SK-N-SH (cell line): Measurements from ENCODE around the gene IFITM5. TPM values are rescaled to one million over a fixed set of nuclear protein-coding genes. Genes with fewer than 3 reads are reported as not detected.
A peak's percentile ranks its signal among the peaks of the same experiment; 100 is the strongest.
"Not testable (repeated sequence)": the region's sequence is repeated elsewhere in the genome, so short reads cannot be mapped to it uniquely, and the experiment has no call there.

Source experiments
- CTCF ChIA-PET: fragments of 300-600, 350-600 bp; formaldehyde crosslinking; extraction: SDS; loops from one replicate; lab custom pipeline; 2021; lab: Yijun Ruan, JAX
- POLR2A ChIA-PET: fragments of 350-600 bp; sonication (Branson Sonifier 250); formaldehyde crosslinking; extraction: SDS; loops from one replicate; lab custom pipeline; 2020; ENCODE audit warnings: antibody characterized with exemption, inconsistent platforms; lab: Yijun Ruan, JAX
- DNase-seq: peaks from one replicate; pipeline ENCODE4 v3.0.0; 2012
- H2AFZ ChIP-seq: fragments of 200-600 bp; sonication (generic); 2 replicates; pipeline ENCODE4 v1.8.1; 2016; ENCODE audit warnings: antibody characterized with exemption, mild to moderate bottlenecking, low read depth
- H3F3A ChIP-seq: fragments of 200-600 bp; sonication (generic); replicated peaks from 2 replicates; pipeline ENCODE3; 2016; ENCODE audit warnings: antibody characterized with exemption, mild to moderate bottlenecking; ENCODE audit not compliant: insufficient read depth
- H3K27ac ChIP-seq, 2 experiments: fragments of 200-500 bp in 1 of 2; fragments of 200-600 bp in 1 of 2; sonication (Bioruptor generic) in 1 of 2; sonication (generic), shearing (Covaris generic) in 1 of 2; 2 replicates each; pipeline versions ENCODE4 v1.5.1 to v1.6.1; 2014 to 2016; ENCODE audit warnings: low read depth in 2 of 2, inconsistent platforms in 1 of 2, low read length in 1 of 2, mild to moderate bottlenecking in 1 of 2, mixed read lengths in 1 of 2
- H3K27me3 ChIP-seq: fragments of 200-600 bp; sonication (generic), shearing (Covaris generic); 2 replicates; pipeline ENCODE4 v1.6.1; 2016; ENCODE audit warnings: mixed run types; ENCODE audit not compliant: insufficient read depth
- H3K36me3 ChIP-seq, 2 experiments: fragments of 200-500 bp in 1 of 2; fragments of 200-600 bp in 1 of 2; sonication (Bioruptor generic) in 1 of 2; sonication (generic) in 1 of 2; replicated peaks in 1 of 2; 2 replicates each; pipeline versions ENCODE3 to v1.5.1; 2014 to 2016; ENCODE audit warnings: low read length in 1 of 2, mild to moderate bottlenecking in 1 of 2; ENCODE audit not compliant: insufficient read depth in 2 of 2, control insufficient read depth in 1 of 2
- H3K4me1 ChIP-seq, 2 experiments: fragments of 200-500 bp in 1 of 2; fragments of 200-600 bp in 1 of 2; sonication (Bioruptor generic) in 1 of 2; sonication (generic), shearing (Covaris generic) in 1 of 2; 2 replicates each; pipeline versions ENCODE4 v1.5.1 to v1.6.1; 2014 to 2016; ENCODE audit warnings: low read depth in 1 of 2, low read length in 1 of 2, mixed run types in 1 of 2; ENCODE audit not compliant: insufficient read depth in 2 of 2, control insufficient read depth in 1 of 2
- H3K4me2 ChIP-seq: fragments of 200-600 bp; sonication (generic), shearing (Covaris generic); 2 replicates; pipeline ENCODE4 v1.6.1; 2017; ENCODE audit warnings: mixed run types
- H3K4me3 ChIP-seq, 2 experiments: fragments of 200-500 bp in 1 of 2; fragments of 200-600 bp in 1 of 2; sonication (Bioruptor generic) in 1 of 2; sonication (generic), shearing (Covaris generic) in 1 of 2; 2 replicates each; pipeline versions ENCODE4 v1.5.1 to v1.8.1; 2014 to 2016; ENCODE audit warnings: low read depth in 2 of 2, inconsistent platforms in 1 of 2, low read length in 1 of 2, mild to moderate bottlenecking in 1 of 2, mixed read lengths in 1 of 2, moderate library complexity in 1 of 2
- H3K79me2 ChIP-seq: fragments of 200-600 bp; sonication (generic); 2 replicates; pipeline ENCODE4 v1.8.1; 2017; ENCODE audit warnings: mild to moderate bottlenecking; ENCODE audit not compliant: insufficient read depth
- H3K9ac ChIP-seq: fragments of 200-600 bp; sonication (generic); 2 replicates; pipeline ENCODE4 v1.6.1; 2017; ENCODE audit warnings: mixed run types
- H3K9me2 ChIP-seq: fragments of 200-600 bp; sonication (generic); 2 replicates; pipeline ENCODE4 v1.6.1; 2017; ENCODE audit warnings: mixed run types
- H3K9me3 ChIP-seq: fragments of 200-600 bp; sonication (generic); 2 replicates; pipeline ENCODE4 v1.6.1; 2017; ENCODE audit warnings: mixed run types, mild to moderate bottlenecking, moderate library complexity
- H4K20me1 ChIP-seq: fragments of 200-600 bp; sonication (generic); 2 replicates; pipeline ENCODE4 v1.6.1; 2017; ENCODE audit warnings: mild to moderate bottlenecking, mixed run types; ENCODE audit not compliant: insufficient read depth
- CTCF ChIP-seq: fragments of 200-600 bp; sonication (generic); IDR thresholded peaks from 2 replicates; pipeline ENCODE4 v1.6.1; 2017; ENCODE audit warnings: antibody characterized with exemption, mild to moderate bottlenecking, moderate library complexity
- FOSL2 ChIP-seq: IDR thresholded peaks from 2 replicates; pipeline ENCODE4 v1.4.0; 2012; ENCODE audit warnings: low read depth, mild to moderate bottlenecking, moderate library complexity, borderline replicate concordance
- GABPA ChIP-seq: IDR thresholded peaks from 2 replicates; pipeline ENCODE4 v1.4.0; 2012; ENCODE audit warnings: low read depth, mild to moderate bottlenecking
- GATA2 ChIP-seq: sonication (generic); formaldehyde crosslinking; IDR thresholded peaks from 2 replicates; pipeline ENCODE4 v1.5.0; 2020; ENCODE audit warnings: mild to moderate bottlenecking, missing genetic modification reagents
- IRF3 ChIP-seq: fragments of 150-350 bp; IDR thresholded peaks from 2 replicates; pipeline ENCODE4 v1.6.1; 2016; ENCODE audit warnings: mild to moderate bottlenecking, low read depth, low read length
- JUND ChIP-seq: IDR thresholded peaks from 2 replicates; pipeline ENCODE4 v1.4.0; 2012
- MXI1 ChIP-seq: IDR thresholded peaks from 2 replicates; pipeline ENCODE4 v1.6.1; 2012; ENCODE audit warnings: mild to moderate bottlenecking, low read depth, low read length, improper control_type of control experiment
- RCOR1 ChIP-seq: fragments of 150-350 bp; IDR thresholded peaks from 2 replicates; pipeline ENCODE4 v1.6.1; 2017; ENCODE audit warnings: antibody characterized with exemption, low read length
- RXRA ChIP-seq: IDR thresholded peaks from 2 replicates; pipeline ENCODE4 v1.4.0; 2012; ENCODE audit warnings: low read depth, mild to moderate bottlenecking, borderline replicate concordance
- SIN3A ChIP-seq: IDR thresholded peaks from 2 replicates; pipeline ENCODE4 v1.6.1; 2012; ENCODE audit warnings: low read depth, mild to moderate bottlenecking, low read length, moderate library complexity, borderline replicate concordance
- SMC3 ChIP-seq: IDR thresholded peaks from 2 replicates; pipeline ENCODE4 v1.6.1; 2012; ENCODE audit warnings: low read depth, low read length, improper control_type of control experiment
- TCF12 ChIP-seq: IDR thresholded peaks from 2 replicates; pipeline ENCODE4 v1.4.0; 2012
- TEAD4 ChIP-seq: IDR thresholded peaks from 2 replicates; pipeline ENCODE4 v1.4.0; 2012; ENCODE audit warnings: mild to moderate bottlenecking, borderline replicate concordance; ENCODE audit not compliant: insufficient read depth
- USF1 ChIP-seq: IDR thresholded peaks from 2 replicates; pipeline ENCODE4 v1.4.0; 2012; ENCODE audit warnings: low read depth, borderline replicate concordance
- WGBS: methylation state at CpG from one replicate; pipeline ENCODE4 v1.1.6; 2017; ENCODE audit warnings: low lambda C conversion rate; 5-methylcytosine and 5-hydroxymethylcytosine counted together
- polyA plus RNA-seq, 3 experiments: library from polyadenylated mRNA; depleted of rRNA; stranded (reverse); fragments of >200 nt; gene quantifications; 2 replicates each; pipeline ENCODE4 v1.2.3, GENCODE V29; 2012

The IFITM5 gene
- polyA plus RNA-seq, 1 of the 3 experiments (the other 2 are of a cell fraction), result not detected

GRCh38 chr11:269146-269890, 30.0 kb downstream of the IFITM5 start:
- H3K4me3 ChIP-seq, result no peak overlapping the region
- no peaks in the 10 kb centered on the region for H3K9me2 ChIP-seq
- ChIA-PET CTCF (interaction anchor here (0.6 to 2.4 kb wide), 4 partner anchors 18 to 61 kb away, joined by 3 to 19 read pairs (median 4); no protein-coding TSS in a partner anchor), POLR2A (interaction anchor here (1.2 kb wide), 1 partner anchor 62 kb away, joined by 3 read pairs; the partner anchor contains the start of genes BET1L and RIC8A)
- peak overlapping the region; percentile 11 for H3K4me2 ChIP-seq
- TF ChIP-seq USF1, result peak; percentile 64; the same call in 1 of the 2 replicates
- TF ChIP-seq FOSL2, result no peak
- H3K36me3 ChIP-seq, result no peaks in the 10 kb centered on the region
- WGBS, result 58% methylated on average over 21 of the region's 21 CpGs
- no peak overlapping the region for H2AFZ ChIP-seq
- no peaks in the 10 kb centered on the region for H3K9me3 ChIP-seq
- peaks cover 12% of the 10 kb centered on the region for H3F3A ChIP-seq
- peaks cover 9% of the 10 kb centered on the region; the same call in 1 of the 2 replicates for H3K27me3 ChIP-seq
- H3K9ac ChIP-seq, result no peak overlapping the region
- no peaks in the 10 kb centered on the region for H3K79me2 ChIP-seq
- peaks cover 0 to 6% of the 10 kb centered on the region in 2 experiments; a peak in 1 of 4 replicates for H3K4me1 ChIP-seq
- no peaks in the 10 kb centered on the region for H4K20me1 ChIP-seq
- DNase-seq, result no peak
- no peak overlapping the region for H3K27ac ChIP-seq

- not testable (repeated sequence) for H3K9ac ChIP-seq, H3K4me3 ChIP-seq, H3K79me2 ChIP-seq
- H2AFZ ChIP-seq, result 0 out of 2 replicates have a peak overlapping the region, but pooled peaks have one; percentile 38
- CTCF ChIA-PET, result interaction anchor here (0.6 to 2.4 kb wide), 4 partner anchors 17 to 61 kb away, joined by 3 to 19 read pairs (median 4); no protein-coding TSS in a partner anchor
- peak; percentile 21; the same call in 1 of the 2 replicates for TF ChIP-seq CTCF
- TF ChIP-seq, all 33 proteins: peak for 1; not testable (repeated sequence) for 32
- H3K9me2 ChIP-seq, H3K36me3 ChIP-seq, H3K27me3 ChIP-seq, H3K4me1 ChIP-seq, H3K9me3 ChIP-seq, H4K20me1 ChIP-seq, H3K27ac ChIP-seq: not testable (repeated sequence)
- 20% methylated on average over 15 of the region's 16 CpGs for WGBS
- Histone ChIP-seq H3F3A (peaks cover 12% of the 10 kb centered on the region), H3K4me2 (peak overlapping the region; percentile 11)
- POLR2A ChIA-PET, result interaction anchor here (1.2 kb wide), 1 partner anchor 61 kb away, joined by 3 read pairs; the partner anchor contains the start of genes BET1L and RIC8A
- peak; percentile 67 for DNase-seq
Measured at GRCh38 chr11:268716-269145, 30.6 kb downstream of the IFITM5 start.

GRCh38 chr11:267491-267994, 31.8 kb downstream of the IFITM5 start:
- no peaks in the 10 kb centered on the region for H3K9me3 ChIP-seq
- DNase-seq, result no peak
- peak overlapping the region; percentile 72 for H3K4me2 ChIP-seq
- ChIA-PET CTCF (interaction anchor here (2.1 to 2.4 kb wide), 2 partner anchors 16 to 19 kb away, joined by 6 to 19 read pairs; no protein-coding TSS in a partner anchor), POLR2A (no interaction called here)
- peaks cover 0 to 6% of the 10 kb centered on the region in 2 experiments; a peak in 1 of 4 replicates for H3K4me1 ChIP-seq
- H2AFZ ChIP-seq, result 0 out of 2 replicates have a peak overlapping the region, but pooled peaks have one; percentile 36
- 4% methylated on average over 14 of the region's 18 CpGs for WGBS
- peak overlapping the region; percentile 14 to 36 for H3K4me3 ChIP-seq
- H3F3A ChIP-seq, result peaks cover 12% of the 10 kb centered on the region
- no peak overlapping the region for H3K9ac ChIP-seq
- no peaks in the 10 kb centered on the region for H4K20me1 ChIP-seq
- H3K36me3 ChIP-seq, result no peaks in the 10 kb centered on the region
- no peaks in the 10 kb centered on the region for H3K79me2 ChIP-seq
- peaks cover under 1% of the 10 kb centered on the region; the same call in 1 of the 2 replicates for H3K27me3 ChIP-seq
- no peaks in the 10 kb centered on the region for H3K9me2 ChIP-seq
- no peak overlapping the region for H3K27ac ChIP-seq
- no peak for TF ChIP-seq TEAD4
- no peak for TF ChIP-seq USF1
- no peak for TF ChIP-seq RCOR1
- TF ChIP-seq SMC3, result no peak
- TF ChIP-seq JUND, result no peak
- no peak for TF ChIP-seq TCF12
- no peak for TF ChIP-seq RXRA
- no peak for TF ChIP-seq MXI1
- no peak for TF ChIP-seq SIN3A
- TF ChIP-seq GATA2 (CRISPR knock-in tag), result no peak
- TF ChIP-seq FOSL2, result no peak
- TF ChIP-seq GABPA, result no peak
- TF ChIP-seq IRF3, result no peak
